IPS-15b (cell line): ENCODE results near the gene COLGALT1.
"Not testable (repeated sequence)": the region's sequence is repeated elsewhere in the genome, so short reads cannot be mapped to it uniquely, and the experiment has no call there.

Source experiments
- H3K27me3 ChIP-seq: one replicate; pipeline ENCODE4 v1.6.1; 2013; ENCODE audit warnings: low read length; ENCODE audit not compliant: control insufficient read depth, insufficient read depth
- H3K36me3 ChIP-seq: one replicate; pipeline ENCODE4 v1.6.1; 2013; ENCODE audit warnings: low read length; ENCODE audit not compliant: control insufficient read depth, insufficient read depth
- H3K4me1 ChIP-seq: one replicate; pipeline ENCODE4 v1.6.1; 2013; ENCODE audit warnings: mild to moderate bottlenecking, low read length; ENCODE audit not compliant: control insufficient read depth, insufficient read depth
- H3K4me3 ChIP-seq: one replicate; pipeline ENCODE4 v1.5.1; 2013; ENCODE audit warnings: low read depth, low read length
- H3K9ac ChIP-seq: one replicate; pipeline ENCODE4 v1.6.1; 2013; ENCODE audit warnings: low read depth, mild to moderate bottlenecking, low read length
- H3K9me3 ChIP-seq: one replicate; pipeline ENCODE4 v1.6.1; 2013; ENCODE audit warnings: mild to moderate bottlenecking, low read length; ENCODE audit not compliant: control insufficient read depth, insufficient read depth

Gene COLGALT1

GRCh38 chr19:17584132-17584531, 28.7 kb downstream of the COLGALT1 start:
- H3K9ac ChIP-seq: no peak overlapping the region
- peaks cover 10% of the 10 kb centered on the region for H3K36me3 ChIP-seq
- H3K27me3 ChIP-seq: no peaks in the 10 kb centered on the region
- H3K4me1 ChIP-seq: peaks cover 6% of the 10 kb centered on the region
- no peaks in the 10 kb centered on the region for H3K9me3 ChIP-seq
- H3K4me3 ChIP-seq: no peak overlapping the region

DNA sequence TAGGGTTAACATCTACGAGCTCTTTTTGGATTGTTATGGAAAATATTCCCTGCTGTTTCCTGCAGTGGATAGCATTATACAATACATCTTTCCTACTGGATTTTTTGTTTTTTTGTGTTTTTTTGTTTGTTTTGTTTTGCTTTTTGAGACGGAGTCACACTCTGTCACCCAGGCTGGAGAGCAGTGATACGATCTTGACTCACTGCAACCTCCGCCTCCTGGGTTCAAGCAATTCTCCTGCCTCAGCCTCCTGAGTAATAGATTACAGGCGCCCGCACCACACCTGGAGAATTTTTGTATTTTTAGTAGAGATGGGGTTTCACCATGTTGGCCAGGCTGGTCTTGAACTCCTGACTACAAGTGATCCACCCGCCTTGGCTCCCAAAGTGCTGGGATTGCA, 29.9 kb downstream of the COLGALT1 start:
- H3K36me3 ChIP-seq: peaks cover 10% of the 10 kb centered on the region
- H3K4me1 ChIP-seq, H3K9ac ChIP-seq, H3K27me3 ChIP-seq, H3K4me3 ChIP-seq, H3K9me3 ChIP-seq: not testable (repeated sequence)

- Histone ChIP-seq H3K9ac (no peak overlapping the region), H3K27me3 (no peaks in the 10 kb centered on the region), H3K4me3 (no peak overlapping the region)
These were observed 35.4 kb downstream of the COLGALT1 start for GRCh38 chr19:17590866-17591265.

DNA sequence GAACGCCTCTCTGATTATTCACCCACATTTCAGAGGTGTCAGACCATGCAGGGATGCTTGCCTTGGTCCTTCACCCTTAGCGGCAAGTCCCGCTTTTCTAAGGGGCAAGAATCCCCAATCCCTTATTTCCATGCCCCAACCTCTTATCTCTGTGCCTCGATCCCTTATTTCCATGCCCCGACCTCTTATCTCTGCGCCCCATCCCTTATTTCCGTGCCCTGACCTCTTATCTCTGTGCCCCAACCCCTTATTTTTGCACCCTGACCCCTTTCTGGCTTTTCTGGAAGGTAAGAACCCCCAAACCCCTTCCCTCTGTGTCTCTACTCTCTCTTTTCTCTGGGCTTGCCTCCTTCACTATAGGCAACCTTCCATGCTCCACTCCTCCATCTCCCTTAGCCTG, 38.8 kb downstream of the COLGALT1 start:
- not testable (repeated sequence) for H3K27me3 ChIP-seq, H3K9ac ChIP-seq, H3K4me1 ChIP-seq, H3K4me3 ChIP-seq, H3K36me3 ChIP-seq, H3K9me3 ChIP-seq

More at GRCh38 chr19:17590866-17591265, 35.4 kb downstream of the COLGALT1 start:
- Histone ChIP-seq H3K4me1 (no peaks in the 10 kb centered on the region), H3K9me3 (no peaks in the 10 kb centered on the region), H3K36me3 (no peaks in the 10 kb centered on the region)

DNA sequence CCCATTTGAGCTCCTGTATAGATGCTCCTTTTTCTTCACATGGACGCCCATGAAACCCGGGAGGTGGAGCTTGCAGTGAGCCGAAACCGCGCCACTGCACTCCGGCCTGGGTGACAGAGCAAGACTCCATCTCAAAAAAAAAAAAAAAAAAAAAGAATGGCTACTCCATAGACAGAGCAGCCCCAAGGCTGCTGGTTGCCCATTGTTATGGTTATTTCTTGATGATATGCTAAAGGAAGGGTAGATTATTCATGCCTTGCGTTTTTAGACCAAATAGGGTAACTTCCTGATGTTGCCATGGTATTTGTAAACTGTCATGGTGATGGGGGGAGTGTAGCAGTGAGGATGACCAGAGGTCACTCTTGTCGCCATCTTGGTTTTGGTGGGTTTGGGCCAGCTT, 42.6 kb downstream of the COLGALT1 start:
- H3K36me3 ChIP-seq, H3K9ac ChIP-seq, H3K4me3 ChIP-seq, H3K9me3 ChIP-seq, H3K27me3 ChIP-seq: not testable (repeated sequence)
- peaks cover 11% of the 10 kb centered on the region for H3K4me1 ChIP-seq

GRCh38 chr19:17598953-17599352, 43.5 kb downstream of the COLGALT1 start:
- Histone ChIP-seq H3K9me3 (no peaks in the 10 kb centered on the region), H3K9ac (no peak overlapping the region), H3K4me3 (no peak overlapping the region), H3K27me3 (no peaks in the 10 kb centered on the region), H3K36me3 (no peaks in the 10 kb centered on the region), H3K4me1 (peaks cover 11% of the 10 kb centered on the region)

DNA sequence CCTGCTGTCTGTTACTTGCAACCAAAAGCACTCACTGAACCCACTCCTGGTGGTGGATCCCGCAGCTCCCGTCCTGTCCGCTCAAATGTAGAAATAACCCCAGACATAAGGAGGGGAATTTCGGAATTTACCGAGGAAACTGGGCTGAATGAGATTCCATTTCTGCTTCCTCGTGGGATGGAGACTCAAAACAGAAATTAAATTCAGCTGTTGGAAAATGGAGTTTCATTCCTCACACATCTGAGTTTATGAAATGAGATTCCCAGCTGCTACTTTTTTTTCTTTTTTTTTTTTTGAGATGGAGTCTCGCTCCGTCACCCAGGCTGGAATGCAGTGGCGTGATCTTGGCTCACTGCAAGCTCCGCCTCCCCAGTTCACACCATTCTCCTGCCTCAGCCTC, 44.3 kb downstream of the COLGALT1 start:
- Histone ChIP-seq H3K9me3 (no peaks in the 10 kb centered on the region), H3K27me3 (no peaks in the 10 kb centered on the region), H3K9ac (no peak overlapping the region), H3K36me3 (no peaks in the 10 kb centered on the region), H3K4me3 (no peak overlapping the region), H3K4me1 (peaks cover 11% of the 10 kb centered on the region)

DNA sequence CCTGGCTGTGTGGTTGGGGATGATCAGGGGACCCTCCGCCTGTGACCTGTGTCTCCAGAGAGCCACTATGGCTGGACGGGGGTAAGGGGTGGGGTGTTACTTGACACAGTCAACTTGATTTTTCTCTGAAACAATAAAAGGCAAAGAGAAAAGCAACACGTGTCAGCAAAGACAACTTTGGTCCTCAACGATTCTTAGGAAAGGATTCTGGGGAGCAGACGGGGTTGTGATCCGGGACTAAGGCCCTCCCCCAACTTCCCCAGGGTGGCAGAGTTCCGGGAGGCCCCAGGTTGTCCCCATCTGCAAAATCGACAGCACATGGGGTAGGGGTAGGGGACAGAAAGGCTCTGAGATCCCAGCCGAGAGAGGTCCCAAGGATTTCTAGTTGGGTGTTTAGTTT, 46.2 kb downstream of the COLGALT1 start:
- H3K4me1 ChIP-seq: peaks cover 11% of the 10 kb centered on the region
- H3K4me3 ChIP-seq: no peak overlapping the region
- no peaks in the 10 kb centered on the region for H3K27me3 ChIP-seq
- peak overlapping the region; percentile 32 for H3K9ac ChIP-seq
- H3K9me3 ChIP-seq: no peaks in the 10 kb centered on the region
- no peaks in the 10 kb centered on the region for H3K36me3 ChIP-seq

GRCh38 chr19:17602217-17602616, 46.8 kb downstream of the COLGALT1 start:
- Histone ChIP-seq H3K36me3 (no peaks in the 10 kb centered on the region), H3K4me3 (no peak overlapping the region), H3K27me3 (no peaks in the 10 kb centered on the region), H3K9ac (no peak overlapping the region), H3K9me3 (no peaks in the 10 kb centered on the region), H3K4me1 (peaks cover 11% of the 10 kb centered on the region)

- Histone ChIP-seq H3K4me1 (peaks cover 11% of the 10 kb centered on the region), H3K27me3 (no peaks in the 10 kb centered on the region), H3K36me3 (no peaks in the 10 kb centered on the region), H3K4me3 (no peak overlapping the region), H3K9me3 (no peaks in the 10 kb centered on the region), H3K9ac (no peak overlapping the region)
These were observed 47.5 kb downstream of the COLGALT1 start for GRCh38 chr19:17602872-17603510.

GRCh38 chr19:17604372-17605025, 49.0 kb downstream of the COLGALT1 start:
- peaks cover 4% of the 10 kb centered on the region for H3K36me3 ChIP-seq
- H3K9me3 ChIP-seq: no peaks in the 10 kb centered on the region
- peaks cover 11% of the 10 kb centered on the region for H3K4me1 ChIP-seq
- no peak overlapping the region for H3K9ac ChIP-seq
- no peaks in the 10 kb centered on the region for H3K27me3 ChIP-seq
- H3K4me3 ChIP-seq: no peak overlapping the region

DNA sequence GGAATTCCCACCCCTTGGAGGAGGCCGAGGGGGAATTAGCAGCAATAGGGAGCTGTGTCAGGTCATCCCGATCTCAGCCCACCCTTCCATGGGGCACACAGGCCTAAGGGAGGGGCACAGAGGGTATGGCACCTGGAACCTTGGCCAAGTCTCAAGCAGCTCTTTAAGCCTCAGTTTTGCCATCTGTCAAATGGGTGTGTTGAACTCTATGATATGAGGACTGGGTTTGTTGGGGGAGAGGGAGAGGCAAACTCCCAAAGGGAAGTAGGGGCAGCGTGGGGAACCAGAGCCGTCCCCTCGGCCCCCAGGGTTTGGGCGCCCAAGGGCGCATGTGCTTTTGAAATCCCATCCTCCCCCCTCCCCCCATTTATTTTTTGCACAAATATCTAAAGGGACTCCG, 49.7 kb downstream of the COLGALT1 start:
- Histone ChIP-seq H3K9ac (no peak overlapping the region), H3K27me3 (no peaks in the 10 kb centered on the region), H3K9me3 (no peaks in the 10 kb centered on the region), H3K36me3 (peaks cover 8% of the 10 kb centered on the region), H3K4me3 (peak overlapping the region; percentile 32), H3K4me1 (peaks cover 11% of the 10 kb centered on the region)
